ENCODE measurements around the gene TBRG4. TPM values are rescaled to one million over a fixed set of nuclear protein-coding genes. Genes with fewer than 3 reads are reported as not detected.
A peak's percentile ranks its signal among the peaks of the same experiment; 100 is the strongest.
"Not testable (repeated sequence)": the region's sequence is repeated elsewhere in the genome, so short reads cannot be mapped to it uniquely, and the experiment has no call there.

TBRG4 gene
- total and polyA plus RNA-seq, 2 donors from 2014 or later: 45.7 to 67.8 TPM

- H3K27ac ChIP-seq (ENCODE audit: low read depth in 2 of 2, low read length in 2 of 2): no peak overlapping the region
- intact Hi-C loops (cut with DNase I): no loop called here
- no peak for FAIRE-seq
Observed at GRCh38 chr7:45116048-45116447, 4.6 kb upstream of the TBRG4 start.

GRCh38 chr7:45114926-45115325 lies 3.4 kb upstream of the TBRG4 start:
- no peak overlapping the region for H3K27ac ChIP-seq (ENCODE audit: low read depth in 2 of 2, low read length in 2 of 2)
- H3K9me3 ChIP-seq (ENCODE audit: control insufficient read depth in 2 of 3, insufficient read depth in 1 of 3, low read length in 3 of 3): no peaks in the 10 kb centered on the region
- H3K4me1 ChIP-seq (ENCODE audit: control insufficient read depth in 2 of 3, insufficient read depth in 2 of 3, low read depth in 1 of 3, low read length in 3 of 3): peaks cover 0 to 2% (median 0%) of the 10 kb centered on the region in 3 donors
- FAIRE-seq (no peak), DNase-seq (peak in 2 of 5 donors; percentile 9 to 24)
- no peak for TF ChIP-seq CTCF (IDR thresholded peaks at IDR 0.05; ENCODE audit: borderline replicate concordance, extremely low read depth, insufficient read depth)
- H3K9ac ChIP-seq (ENCODE audit: low read length in 3 of 3): no peak overlapping the region
- intact Hi-C loops (cut with DNase I): no loop called here
- no peaks in the 10 kb centered on the region for H3K27me3 ChIP-seq (ENCODE audit: control insufficient read depth, insufficient read depth, low read length)
- no peaks in the 10 kb centered on the region for H3K36me3 ChIP-seq (ENCODE audit: control insufficient read depth in 2 of 3, insufficient read depth in 3 of 3, low read length in 3 of 3)
- no peak overlapping the region for H3K4me3 ChIP-seq (ENCODE audit: low read length in 3 of 3)

More at GRCh38 chr7:45116048-45116447, 4.6 kb upstream of the TBRG4 start:
- DNase-seq: no peak
- Histone ChIP-seq H3K9me3 (ENCODE audit: control insufficient read depth in 2 of 3, insufficient read depth in 1 of 3, low read length in 3 of 3) (no peaks in the 10 kb centered on the region), H3K9ac (ENCODE audit: low read length in 3 of 3) (no peak overlapping the region), H3K36me3 (ENCODE audit: control insufficient read depth in 2 of 3, insufficient read depth in 3 of 3, low read length in 3 of 3) (no peaks in the 10 kb centered on the region), H3K4me1 (ENCODE audit: control insufficient read depth in 2 of 3, insufficient read depth in 2 of 3, low read depth in 1 of 3, low read length in 3 of 3) (no peaks in the 10 kb centered on the region), H3K4me3 (ENCODE audit: low read length in 3 of 3) (no peak overlapping the region), H3K27me3 (ENCODE audit: control insufficient read depth, insufficient read depth, low read length) (no peaks in the 10 kb centered on the region)
- TF ChIP-seq CTCF (IDR thresholded peaks at IDR 0.05; ENCODE audit: borderline replicate concordance, extremely low read depth, insufficient read depth): no peak

GRCh38 chr7:45114257-45114656 lies 2.8 kb upstream of the TBRG4 start:
- H3K9ac ChIP-seq (ENCODE audit: low read length in 3 of 3); H3K9me3 ChIP-seq (ENCODE audit: control insufficient read depth in 2 of 3, insufficient read depth in 1 of 3, low read length in 3 of 3); H3K27me3 ChIP-seq (ENCODE audit: control insufficient read depth, insufficient read depth, low read length); DNase-seq; H3K4me1 ChIP-seq (ENCODE audit: control insufficient read depth in 2 of 3, insufficient read depth in 2 of 3, low read depth in 1 of 3, low read length in 3 of 3); H3K36me3 ChIP-seq (ENCODE audit: control insufficient read depth in 2 of 3, insufficient read depth in 3 of 3, low read length in 3 of 3); intact Hi-C loops (cut with DNase I); H3K27ac ChIP-seq (ENCODE audit: low read depth in 2 of 2, low read length in 2 of 2); FAIRE-seq; H3K4me3 ChIP-seq (ENCODE audit: low read length in 3 of 3): not testable (repeated sequence)

GRCh38 chr7:45112648-45113047 lies 1.2 kb upstream of the TBRG4 start:
- intact Hi-C loops (cut with DNase I): no loop called here
- peaks cover 3 to 14% (median 12%) of the 10 kb centered on the region in 3 donors for H3K36me3 ChIP-seq (ENCODE audit: control insufficient read depth in 2 of 3, insufficient read depth in 3 of 3, low read length in 3 of 3)
- no peak overlapping the region for H3K9ac ChIP-seq (ENCODE audit: low read length in 3 of 3)
- DNase-seq: peak in 1 of 5 donors; percentile 27
- H3K4me3 ChIP-seq (ENCODE audit: low read length in 3 of 3): peak overlapping the region in 1 of 3 donors; percentile 95
- no peaks in the 10 kb centered on the region for H3K9me3 ChIP-seq (ENCODE audit: control insufficient read depth in 2 of 3, insufficient read depth in 1 of 3, low read length in 3 of 3)
- TF ChIP-seq CTCF (IDR thresholded peaks at IDR 0.05; ENCODE audit: borderline replicate concordance, extremely low read depth, insufficient read depth): no peak
- no peaks in the 10 kb centered on the region for H3K27me3 ChIP-seq (ENCODE audit: control insufficient read depth, insufficient read depth, low read length)
- FAIRE-seq: no peak
- no peak overlapping the region for H3K27ac ChIP-seq (ENCODE audit: low read depth in 2 of 2, low read length in 2 of 2)
- peaks cover 0 to 8% (median 3%) of the 10 kb centered on the region in 3 donors for H3K4me1 ChIP-seq (ENCODE audit: control insufficient read depth in 2 of 3, insufficient read depth in 2 of 3, low read depth in 1 of 3, low read length in 3 of 3)
